KMS-11 (cell line): ENCODE results near the gene ARHGAP22.

Source experiments
- H2AFZ ChIP-seq: fragments of 200-600 bp; sonication (generic); 2 replicates; pipeline ENCODE4 v1.6.1; 2016; ENCODE audit warnings: antibody characterized with exemption, mixed run types, low read depth
- H3K27ac ChIP-seq: fragments of 200-600 bp; sonication (generic); 2 replicates; pipeline ENCODE4 v1.6.1; 2016; ENCODE audit warnings: mild to moderate bottlenecking, mixed run types
- H3K27me3 ChIP-seq: fragments of 200-600 bp; sonication (generic); 2 replicates; pipeline ENCODE4 v1.6.1; 2017; ENCODE audit warnings: mild to moderate bottlenecking, low read depth, mixed run types, moderate library complexity; ENCODE audit not compliant: insufficient read depth
- H3K36me3 ChIP-seq: fragments of 200-600 bp; sonication (generic); 2 replicates; pipeline ENCODE4 v1.6.1; 2017; ENCODE audit warnings: mild to moderate bottlenecking, mixed run types; ENCODE audit not compliant: insufficient read depth
- H3K4me1 ChIP-seq: fragments of 200-600 bp; sonication (generic); 2 replicates; pipeline ENCODE4 v1.6.1; 2016; ENCODE audit warnings: mild to moderate bottlenecking, low read depth, mixed run types; ENCODE audit not compliant: poor library complexity, severe bottlenecking
- H3K4me2 ChIP-seq: fragments of 200-600 bp; sonication (generic); 2 replicates; pipeline ENCODE4 v1.7.0; 2016; ENCODE audit warnings: mild to moderate bottlenecking, mixed run types
- H3K4me3 ChIP-seq: fragments of 200-600 bp; sonication (generic); IDR thresholded peaks from 2 replicates; pipeline ENCODE4 v1.6.1; 2017; ENCODE audit warnings: low read depth, low read length, mixed read lengths; ENCODE audit not compliant: insufficient read depth
- H3K79me2 ChIP-seq: fragments of 200-600 bp; sonication (generic); 2 replicates; pipeline ENCODE4 v1.6.1; 2016; ENCODE audit warnings: low read depth, mixed run types; ENCODE audit not compliant: insufficient read depth
- H3K9ac ChIP-seq: fragments of 200-600 bp; sonication (generic); 2 replicates; pipeline ENCODE4 v1.6.1; 2016; ENCODE audit warnings: mild to moderate bottlenecking, mixed run types
- H4K20me1 ChIP-seq: fragments of 200-600 bp; sonication (generic); 2 replicates; pipeline ENCODE4 v1.6.1; 2016; ENCODE audit warnings: mild to moderate bottlenecking, mixed run types; ENCODE audit not compliant: insufficient read depth
- TF ChIP-seq, protein P1 (sequence below): fragments of 200-600 bp; sonication (generic); conservative IDR thresholded peaks from 2 replicates; pipeline ENCODE4 v1.6.1; 2017; ENCODE audit warnings: low read depth, mild to moderate bottlenecking, antibody characterized with exemption, low read length, moderate library complexity, mixed read lengths

ARHGAP22 gene

DNA sequence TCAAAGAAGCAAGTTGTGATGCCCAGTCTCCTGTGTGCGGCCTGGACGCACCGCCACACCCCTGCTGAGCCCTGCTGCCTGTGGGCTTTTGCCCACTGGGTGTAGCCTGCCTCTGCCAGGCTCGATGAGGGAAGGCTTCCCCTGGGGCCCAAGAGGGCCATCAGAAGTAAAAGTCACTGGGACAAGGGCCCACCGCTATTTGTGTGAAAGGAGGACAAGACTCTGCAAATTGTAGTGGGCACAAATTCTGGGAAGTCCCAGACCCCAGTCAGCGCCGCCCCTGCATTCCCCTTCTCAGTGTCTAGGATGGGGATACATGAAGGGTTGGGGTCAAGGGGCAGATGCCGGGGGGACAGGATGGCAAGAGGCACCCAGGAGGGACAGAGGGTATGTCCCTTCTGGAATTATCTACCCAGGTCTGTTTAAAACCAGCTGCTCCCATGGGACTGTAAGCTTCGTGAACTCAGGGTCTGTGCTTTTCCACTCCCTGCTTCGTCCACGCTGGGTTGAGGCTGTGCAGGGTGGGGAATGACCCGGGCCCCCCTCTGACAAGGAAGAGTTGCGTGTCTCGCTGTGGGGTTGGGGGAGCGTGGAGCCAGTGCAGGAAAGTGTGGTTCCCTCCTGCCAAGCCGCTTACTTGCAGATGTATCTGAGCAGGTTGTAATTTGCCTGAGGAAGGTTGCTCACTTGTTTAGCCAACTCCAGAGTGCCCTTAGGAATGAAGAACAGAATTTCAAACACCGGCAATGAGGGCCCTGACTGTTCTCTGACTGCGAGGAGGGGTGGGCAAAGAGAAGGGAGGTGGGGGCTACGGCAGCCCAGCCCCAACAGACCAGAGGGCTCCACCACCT is 151.2 kb downstream of the ARHGAP22 start:
- no peak overlapping the region for H3K4me3 ChIP-seq
- H3K4me2 ChIP-seq, result no peak overlapping the region
- TF ChIP-seq, protein P1, sequence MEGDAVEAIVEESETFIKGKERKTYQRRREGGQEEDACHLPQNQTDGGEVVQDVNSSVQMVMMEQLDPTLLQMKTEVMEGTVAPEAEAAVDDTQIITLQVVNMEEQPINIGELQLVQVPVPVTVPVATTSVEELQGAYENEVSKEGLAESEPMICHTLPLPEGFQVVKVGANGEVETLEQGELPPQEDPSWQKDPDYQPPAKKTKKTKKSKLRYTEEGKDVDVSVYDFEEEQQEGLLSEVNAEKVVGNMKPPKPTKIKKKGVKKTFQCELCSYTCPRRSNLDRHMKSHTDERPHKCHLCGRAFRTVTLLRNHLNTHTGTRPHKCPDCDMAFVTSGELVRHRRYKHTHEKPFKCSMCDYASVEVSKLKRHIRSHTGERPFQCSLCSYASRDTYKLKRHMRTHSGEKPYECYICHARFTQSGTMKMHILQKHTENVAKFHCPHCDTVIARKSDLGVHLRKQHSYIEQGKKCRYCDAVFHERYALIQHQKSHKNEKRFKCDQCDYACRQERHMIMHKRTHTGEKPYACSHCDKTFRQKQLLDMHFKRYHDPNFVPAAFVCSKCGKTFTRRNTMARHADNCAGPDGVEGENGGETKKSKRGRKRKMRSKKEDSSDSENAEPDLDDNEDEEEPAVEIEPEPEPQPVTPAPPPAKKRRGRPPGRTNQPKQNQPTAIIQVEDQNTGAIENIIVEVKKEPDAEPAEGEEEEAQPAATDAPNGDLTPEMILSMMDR, result no peak
- no peaks in the 10 kb centered on the region for H3K4me1 ChIP-seq
- H3K36me3 ChIP-seq, result no peaks in the 10 kb centered on the region
- no peak overlapping the region for H3K9ac ChIP-seq
- H3K27me3 ChIP-seq, result no peaks in the 10 kb centered on the region
- H3K27ac ChIP-seq, result no peak overlapping the region
- no peaks in the 10 kb centered on the region for H4K20me1 ChIP-seq
- H3K79me2 ChIP-seq, result no peaks in the 10 kb centered on the region
- H2AFZ ChIP-seq, result no peak overlapping the region

DNA sequence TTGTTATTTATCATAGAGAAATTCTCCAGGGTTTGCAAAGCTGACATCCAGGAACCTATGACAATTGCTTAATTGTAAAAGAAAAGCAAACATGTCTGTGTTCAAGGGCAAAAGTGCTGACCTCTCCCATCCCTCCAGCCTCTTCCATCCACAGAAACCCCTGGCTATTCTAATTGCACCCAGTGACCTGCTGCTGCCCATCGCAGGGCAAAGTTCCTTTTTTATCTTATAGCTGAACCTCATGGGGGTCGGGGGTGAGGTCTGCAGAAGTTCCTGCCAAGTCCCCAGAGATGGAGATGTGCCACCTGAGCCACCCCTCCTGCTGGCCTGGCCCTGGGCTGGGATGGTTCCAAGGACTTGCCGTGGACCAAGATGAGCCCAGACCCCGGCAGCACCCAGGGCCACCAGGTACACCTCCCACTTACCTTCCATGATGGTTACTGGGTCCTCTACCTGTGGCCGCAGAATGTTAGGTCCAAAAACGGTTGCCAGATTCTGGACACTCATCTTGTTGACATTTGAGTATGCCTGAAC is 151.9 kb downstream of the ARHGAP22 start:
- Histone ChIP-seq H4K20me1 (no peaks in the 10 kb centered on the region), H3K27ac (no peak overlapping the region), H3K27me3 (no peaks in the 10 kb centered on the region), H3K79me2 (no peaks in the 10 kb centered on the region), H3K36me3 (no peaks in the 10 kb centered on the region), H3K9ac (no peak overlapping the region), H3K4me2 (no peak overlapping the region), H3K4me3 (no peak overlapping the region), H3K4me1 (no peaks in the 10 kb centered on the region), H2AFZ (no peak overlapping the region)
- TF ChIP-seq, protein P1, result no peak

DNA sequence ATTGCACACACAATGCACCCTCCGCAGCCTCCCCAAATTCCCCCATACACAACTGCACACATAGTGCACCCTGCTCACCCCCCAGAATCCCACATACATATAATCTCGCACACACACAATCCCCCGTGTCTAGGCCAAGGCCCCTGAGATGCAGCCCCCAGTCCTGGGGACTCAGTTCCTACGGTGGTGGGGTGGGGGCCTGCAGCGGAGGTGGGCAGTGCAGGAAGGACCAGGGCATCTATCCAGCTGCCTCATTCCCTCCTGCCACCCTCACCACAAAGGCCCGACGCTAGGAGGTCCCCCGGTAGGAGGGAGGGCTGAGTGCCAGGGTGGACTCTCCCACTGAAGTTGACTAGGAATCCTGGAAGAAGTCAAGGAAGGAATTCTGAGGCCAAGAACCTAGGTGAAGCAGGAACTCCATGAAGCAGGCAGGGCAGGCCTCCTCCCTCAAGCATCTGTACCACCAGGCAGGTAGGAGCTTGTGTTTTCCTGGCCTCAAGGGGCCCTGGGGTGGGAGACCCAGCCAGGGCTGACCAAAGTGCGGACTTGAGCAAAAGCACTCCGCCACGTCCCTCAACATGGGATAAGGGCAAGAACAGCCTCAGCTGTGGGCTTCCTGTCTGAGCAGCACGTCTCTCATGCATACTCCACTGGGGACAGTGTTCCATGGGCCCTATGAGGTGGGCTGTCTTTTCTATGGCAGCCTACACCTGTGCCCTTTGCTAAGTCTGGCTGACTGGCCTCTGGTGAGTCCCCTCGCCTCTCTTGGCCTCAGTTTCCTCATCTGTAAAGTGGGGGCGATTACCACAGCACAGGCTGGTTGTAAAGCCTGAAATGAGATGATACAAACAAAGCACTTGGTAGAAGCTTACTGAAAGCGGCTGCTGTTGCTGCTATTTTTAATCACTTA is 152.6 kb downstream of the ARHGAP22 start:
- no peak overlapping the region for H3K4me2 ChIP-seq

More for the DNA sequence above, 152.6 kb downstream of the ARHGAP22 start:
- H3K27me3 ChIP-seq, result no peaks in the 10 kb centered on the region
- no peaks in the 10 kb centered on the region for H3K4me1 ChIP-seq
- TF ChIP-seq, protein P1, result no peak
- no peaks in the 10 kb centered on the region for H4K20me1 ChIP-seq
- no peaks in the 10 kb centered on the region for H3K79me2 ChIP-seq
- H3K36me3 ChIP-seq, result no peaks in the 10 kb centered on the region
- no peak overlapping the region for H3K9ac ChIP-seq
- no peak overlapping the region for H2AFZ ChIP-seq
- H3K4me3 ChIP-seq, result no peak overlapping the region
- no peak overlapping the region for H3K27ac ChIP-seq
